Anterior cingulate cortex (tissue), 58 donors: ENCODE measurements around the gene TFCP2.

Experiments
- DNase-seq, 58 donors: peaks; one replicate each; lab custom pipeline; 2025; lab: John Stamatoyannopoulos, UW

The TFCP2 gene

DNA sequence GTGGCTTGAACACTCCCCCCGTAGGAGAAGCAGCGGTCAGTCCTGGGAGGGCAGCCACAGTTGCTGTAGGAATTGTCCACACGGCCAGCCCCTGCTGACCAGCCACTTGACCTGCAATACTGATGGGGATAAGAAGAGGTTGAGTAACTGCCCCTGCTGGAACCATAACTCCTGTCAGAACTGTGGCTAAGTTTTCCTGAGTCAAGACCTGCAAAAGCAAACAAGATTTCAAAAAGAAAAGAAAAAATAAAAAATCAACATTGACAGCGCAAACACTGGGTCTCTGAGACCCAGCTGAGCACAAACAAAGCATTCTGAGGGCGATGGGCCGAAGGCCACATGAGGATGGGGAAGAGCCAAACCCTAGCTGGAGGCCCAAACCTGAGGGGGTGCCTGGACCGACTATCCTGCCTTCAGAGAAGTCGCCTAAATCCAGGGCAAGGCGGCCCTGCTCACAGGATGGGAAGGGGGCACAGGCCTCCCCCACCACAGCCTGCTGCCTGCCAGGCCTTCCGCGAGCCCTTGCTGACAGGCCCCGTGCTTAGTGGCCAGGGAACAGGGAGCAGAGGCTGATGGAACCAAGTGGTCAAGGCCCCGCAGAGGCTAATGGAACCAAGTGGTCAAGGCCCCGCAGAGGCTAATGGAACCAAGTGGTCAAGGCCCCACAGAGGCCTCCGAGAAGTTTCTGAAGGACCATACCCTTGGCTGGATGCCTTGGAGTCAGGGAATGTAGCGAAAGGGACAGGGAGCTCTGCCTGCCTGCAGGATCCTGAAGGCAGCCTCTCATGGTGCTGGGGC, 25.8 kb upstream of the TFCP2 start:
- no peak for DNase-seq

GRCh38 chr12:51197736-51198567, 25.0 kb upstream of the TFCP2 start:
- no peak for DNase-seq

DNA sequence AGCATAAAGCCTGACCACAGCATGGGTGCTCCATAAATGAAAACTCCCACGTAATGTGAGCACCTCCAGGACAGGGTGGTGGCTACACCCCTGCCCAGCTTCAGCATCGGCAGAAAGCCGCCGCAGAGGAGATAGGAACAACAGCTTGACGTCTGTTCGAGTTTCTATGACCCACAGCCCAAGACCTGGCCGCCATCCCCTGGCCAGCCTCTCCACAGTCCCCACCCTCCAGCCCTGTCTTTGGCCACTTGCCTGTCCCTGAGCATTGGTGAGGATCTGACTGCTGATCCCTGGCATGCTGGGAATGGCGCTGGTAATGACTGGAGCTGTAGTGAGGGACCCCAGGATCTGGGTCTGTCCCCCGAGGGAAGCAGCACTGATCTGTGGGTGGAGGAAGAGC, 23.6 kb upstream of the TFCP2 start:
- DNase-seq: no peak

DNA sequence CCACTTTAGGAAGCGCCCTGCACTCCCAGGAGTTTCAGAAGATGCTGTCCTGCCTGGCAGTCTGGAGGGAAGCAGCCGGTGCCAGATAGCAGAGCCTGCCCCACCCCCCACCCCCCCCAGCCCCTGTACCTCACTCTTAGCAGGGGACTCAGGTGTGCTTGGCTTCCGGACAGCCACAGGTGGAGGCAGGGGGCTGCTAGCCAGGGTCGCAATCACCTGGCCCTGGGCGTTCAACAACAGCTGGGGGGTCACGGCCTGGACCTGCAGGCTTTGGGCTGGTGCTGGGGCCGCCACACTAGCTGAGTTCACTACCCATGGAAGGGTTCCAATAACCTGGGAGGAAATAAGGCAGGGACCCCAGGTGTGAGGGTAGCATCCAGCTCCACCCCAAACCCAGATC, 22.9 kb upstream of the TFCP2 start:
- no peak for DNase-seq

- DNase-seq: no peak
These were observed 19.3 kb upstream of the TFCP2 start for GRCh38 chr12:51192284-51192671.

- no peak for DNase-seq
These were observed 18.8 kb upstream of the TFCP2 start for GRCh38 chr12:51191516-51192283.

DNA sequence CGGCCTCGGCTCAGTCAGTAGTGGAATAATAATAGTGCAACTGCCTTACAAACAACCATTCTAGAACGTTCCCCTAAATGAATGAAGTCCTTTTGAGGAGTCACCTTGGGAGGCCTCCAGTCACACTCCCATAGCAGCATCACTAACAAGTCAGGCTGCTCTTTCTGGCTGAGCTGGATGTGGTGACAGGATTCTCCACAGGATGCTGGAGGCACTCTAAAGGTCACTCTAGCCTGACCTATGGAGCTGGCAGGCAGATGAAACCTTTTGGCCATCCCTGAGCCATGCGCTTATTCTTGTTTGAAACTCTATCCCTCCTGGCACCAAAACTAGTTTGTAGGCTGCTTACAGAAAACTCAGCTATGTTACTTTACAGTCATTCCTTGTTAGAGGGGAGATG, 17.9 kb upstream of the TFCP2 start:
- no peak for DNase-seq

GRCh38 chr12:51189790-51190355, 16.9 kb upstream of the TFCP2 start:
- DNase-seq: no peak

GRCh38 chr12:51188359-51189051, 15.6 kb upstream of the TFCP2 start:
- no peak for DNase-seq

DNA sequence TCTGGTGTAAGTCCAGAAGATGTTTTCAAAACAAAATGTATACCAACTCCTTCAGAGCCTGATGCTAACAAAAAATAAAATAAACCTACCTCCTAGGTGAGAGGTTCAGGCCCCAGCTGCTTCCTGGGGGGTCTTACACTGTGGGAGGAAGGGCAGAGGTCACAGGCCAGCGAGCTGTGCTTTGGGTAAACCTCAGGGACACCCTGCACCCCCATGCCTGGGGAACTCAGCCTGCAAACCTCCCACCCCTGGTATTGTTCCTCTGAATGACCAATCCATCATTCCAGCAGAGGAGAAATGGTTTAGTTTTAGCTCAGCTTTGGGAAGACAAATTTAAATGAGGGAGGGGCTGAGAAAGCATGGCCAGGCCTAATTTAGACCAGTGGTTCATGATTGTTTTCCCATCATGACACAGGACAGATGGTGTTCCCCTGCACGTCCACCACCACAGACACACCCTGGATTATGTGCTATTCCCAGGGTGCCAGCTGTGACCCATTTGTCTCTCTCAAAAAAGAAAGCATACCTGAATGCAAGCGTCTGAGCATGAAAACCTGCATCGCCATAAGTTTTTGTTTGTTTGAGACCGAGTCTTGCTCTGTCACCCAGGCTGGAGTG, 14.5 kb upstream of the TFCP2 start:
- DNase-seq: no peak

DNA sequence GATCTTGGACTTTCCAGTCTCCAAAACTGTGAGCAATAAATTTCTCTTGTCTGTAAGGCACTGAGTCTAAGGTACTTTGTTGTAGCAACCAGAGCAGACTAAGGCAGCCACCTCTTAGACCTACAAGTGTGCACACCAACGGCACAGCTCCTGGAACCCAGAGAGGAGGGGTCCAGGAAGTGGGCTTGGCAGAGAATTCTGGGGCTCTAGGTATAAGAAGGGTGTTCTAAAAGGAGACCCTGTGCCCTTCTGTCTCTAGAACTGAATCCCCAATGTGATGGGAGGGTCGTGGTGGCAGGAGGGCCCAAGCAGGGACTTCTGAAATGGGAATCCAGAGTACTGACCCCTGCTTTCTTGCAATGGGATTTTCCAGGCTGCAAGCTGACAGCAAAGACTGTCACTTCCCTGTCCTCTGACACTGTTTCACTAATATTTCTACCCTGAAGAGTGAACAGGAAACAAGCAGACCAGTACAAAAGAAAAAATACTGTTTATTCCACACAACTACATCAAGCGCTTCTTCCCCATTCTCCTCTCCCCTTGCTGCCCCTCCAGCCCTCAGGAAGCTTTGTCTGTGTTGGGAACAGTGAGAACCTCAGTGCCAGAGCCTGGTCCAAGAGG, 13.6 kb upstream of the TFCP2 start:
- DNase-seq: no peak

DNA sequence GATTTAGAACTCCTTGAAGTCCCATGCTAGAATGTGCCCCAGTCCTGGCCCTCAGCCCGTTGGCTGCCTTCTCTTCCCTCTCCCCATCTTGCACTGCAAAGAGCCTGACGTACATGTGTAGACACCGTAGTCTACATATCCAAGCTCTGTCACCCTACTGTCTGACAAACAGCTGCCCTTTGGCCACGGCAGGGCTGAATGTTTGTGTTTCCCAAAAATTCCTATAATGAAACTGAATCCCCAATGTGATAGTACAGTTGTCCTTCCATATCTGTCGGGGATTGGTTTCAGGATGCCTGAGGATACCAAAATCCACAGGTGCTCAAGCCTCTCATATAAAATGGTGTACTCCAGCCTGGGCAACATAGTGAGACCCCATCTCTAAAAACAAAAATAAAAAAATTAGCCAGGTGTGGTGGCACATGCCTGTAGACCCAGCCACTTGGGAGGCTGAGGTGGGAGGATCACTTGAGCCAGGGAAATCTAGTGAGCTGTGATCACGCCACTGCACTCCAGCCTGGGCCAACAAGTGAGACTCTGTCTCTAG, 12.3 kb upstream of the TFCP2 start:
- no peak for DNase-seq

DNA sequence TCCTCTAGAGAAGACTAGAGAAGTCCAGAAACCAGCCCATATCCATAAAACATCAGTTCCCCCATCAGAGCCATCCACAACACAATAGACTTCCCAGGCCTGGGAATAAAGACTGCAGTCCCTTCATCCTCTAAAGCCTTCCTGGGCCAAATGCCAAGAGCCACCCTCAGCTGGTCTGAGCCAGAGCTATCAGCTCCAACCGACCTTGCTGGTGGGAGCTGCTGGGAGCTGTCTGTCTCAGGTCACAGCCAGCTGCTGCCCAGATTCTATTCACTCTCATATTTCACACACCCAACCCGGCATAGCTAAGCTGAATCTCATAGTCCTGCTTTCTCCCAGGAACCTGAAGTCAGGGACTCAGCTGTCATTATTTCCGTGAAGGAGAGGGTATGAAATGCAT, 10.9 kb upstream of the TFCP2 start:
- DNase-seq: peak in 21 of 58 donors; percentile 8 to 43 (median 25)

GRCh38 chr12:51183349-51183748, 10.4 kb upstream of the TFCP2 start:
- no peak for DNase-seq

DNA sequence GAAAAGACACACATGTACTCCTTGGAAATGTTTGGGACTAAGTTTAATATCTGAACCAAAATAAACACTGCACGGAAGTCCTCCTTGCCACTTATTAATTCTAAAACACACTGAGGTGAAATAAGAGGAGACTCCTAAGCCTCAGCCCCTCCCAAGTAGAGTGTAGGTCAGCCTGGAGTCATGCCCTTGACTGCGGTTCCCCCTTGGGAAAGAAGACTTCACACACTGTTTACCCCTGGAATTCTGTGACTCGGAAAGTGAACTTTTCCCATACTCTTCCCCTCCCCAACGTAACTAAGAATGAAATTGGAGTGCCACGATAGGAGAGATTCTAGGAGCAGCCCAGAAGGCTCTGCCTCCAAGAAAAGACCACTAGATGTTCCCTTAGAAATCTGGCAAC, 8.6 kb upstream of the TFCP2 start:
- no peak for DNase-seq

- DNase-seq: no peak
These were observed 5.0 kb upstream of the TFCP2 start for GRCh38 chr12:51177897-51178296.

DNA sequence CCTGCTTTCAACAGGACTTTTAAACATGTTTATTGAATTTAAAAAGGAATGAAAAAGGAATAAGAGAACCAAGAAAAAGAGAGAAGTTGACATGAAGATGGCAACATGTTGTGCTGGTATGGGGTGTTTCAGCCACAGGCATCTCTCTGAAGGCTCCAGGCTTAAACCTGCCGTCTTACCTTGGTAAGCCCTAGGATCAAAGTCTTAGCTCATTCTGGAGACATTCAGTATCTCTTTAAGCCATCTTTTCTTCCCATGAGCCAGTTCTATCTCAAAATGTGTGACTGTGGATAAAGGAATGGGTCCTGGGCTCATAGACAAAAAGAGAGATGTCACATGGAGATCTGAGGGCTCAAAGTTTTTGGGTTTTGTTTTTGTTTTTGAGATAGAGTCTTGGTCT, 1.6 kb upstream of the TFCP2 start:
- no peak for DNase-seq

- peak in 4 of 58 donors; percentile 17 to 54 (median 42) for DNase-seq
These were observed 936 bp downstream of the TFCP2 start for GRCh38 chr12:51171884-51172514.
